DOHH2 (cell line): ENCODE results near the gene CYTIP.

Experiments
- H3F3A ChIP-seq: fragments of 200-600 bp; sonication (generic), shearing (Covaris generic); 2 replicates; pipeline ENCODE4 v1.6.0; 2016; ENCODE audit warnings: antibody characterized with exemption, mild to moderate bottlenecking; ENCODE audit not compliant: control insufficient read depth, insufficient read depth
- H3K27ac ChIP-seq: fragments of 200-600 bp; sonication (generic); 2 replicates; pipeline ENCODE4 v1.5.1; 2014; ENCODE audit warnings: low read depth, mild to moderate bottlenecking, low read length, moderate library complexity
- H3K27me3 ChIP-seq: fragments of 200-600 bp; sonication (generic); 2 replicates; pipeline ENCODE4 v1.6.1; 2014; ENCODE audit warnings: mild to moderate bottlenecking, low read length, mixed read lengths; ENCODE audit not compliant: control insufficient read depth
- H3K36me3 ChIP-seq: fragments of 200-600 bp; sonication (generic); 2 replicates; pipeline ENCODE4 v1.6.1; 2014; ENCODE audit warnings: mild to moderate bottlenecking, low read length, moderate library complexity, mixed read lengths; ENCODE audit not compliant: control insufficient read depth
- H3K4me1 ChIP-seq: fragments of 200-600 bp; sonication (generic); 2 replicates; pipeline ENCODE4 v1.6.1; 2014; ENCODE audit warnings: mild to moderate bottlenecking, low read length, mixed read lengths; ENCODE audit not compliant: control insufficient read depth
- H3K4me2 ChIP-seq: fragments of 200-600 bp; sonication (generic); 2 replicates; pipeline ENCODE4 v1.6.0; 2014; ENCODE audit warnings: mild to moderate bottlenecking, low read length, moderate library complexity
- H3K4me3 ChIP-seq: fragments of 200-600 bp; sonication (generic); 2 replicates; pipeline ENCODE4 v1.5.1; 2014; ENCODE audit warnings: mild to moderate bottlenecking, low read length, mixed read lengths
- H3K79me2 ChIP-seq: fragments of 200-600 bp; sonication (generic); 2 replicates; pipeline ENCODE4 v1.6.1; 2014; ENCODE audit warnings: mild to moderate bottlenecking, low read length, mixed read lengths; ENCODE audit not compliant: control insufficient read depth
- H3K9me2 ChIP-seq: fragments of 200-600 bp; sonication (generic); replicated peaks from 2 replicates; pipeline ENCODE4 v1.6.1; 2014; ENCODE audit warnings: mild to moderate bottlenecking, low read length, mixed read lengths; ENCODE audit not compliant: control insufficient read depth
- H3K9me3 ChIP-seq: fragments of 200-600 bp; sonication (generic); 2 replicates; pipeline ENCODE4 v1.6.1; 2014; ENCODE audit warnings: antibody characterized with exemption, low read length, mixed read lengths; ENCODE audit not compliant: control insufficient read depth, insufficient read depth
- H4K20me1 ChIP-seq: fragments of 200-600 bp; sonication (generic); 2 replicates; pipeline ENCODE4 v1.6.0; 2014; ENCODE audit warnings: low read depth, mild to moderate bottlenecking, antibody characterized with exemption, low read length, moderate library complexity; ENCODE audit not compliant: control insufficient read depth, insufficient read depth
- CTCF ChIP-seq: fragments of 200-600 bp; sonication (generic); IDR thresholded peaks from one replicate; pipeline ENCODE4 v1.5.1; 2014; ENCODE audit warnings: antibody characterized with exemption, mild to moderate bottlenecking, low read depth, low read length; ENCODE audit not compliant: poor library complexity, severe bottlenecking
- EZH2phosphoT487 ChIP-seq: fragments of 200-600 bp; sonication (generic); IDR thresholded peaks from 2 replicates; pipeline ENCODE4 v1.6.1; 2017; ENCODE audit warnings: borderline replicate concordance, mild to moderate bottlenecking, antibody characterized with exemption, low read length, moderate library complexity, mixed read lengths

CYTIP gene

GRCh38 chr2:157488877-157489276 lies 45.0 kb upstream of the CYTIP start:
- H3K36me3 ChIP-seq: no peaks in the 10 kb centered on the region
- H3K4me1 ChIP-seq: peaks cover 11% of the 10 kb centered on the region
- H3F3A ChIP-seq: no peaks in the 10 kb centered on the region
- TF ChIP-seq CTCF (no peak), EZH2phosphoT487 (no peak)
- no peak overlapping the region for H3K4me2 ChIP-seq
- no peaks in the 10 kb centered on the region for H3K9me2 ChIP-seq
- no peaks in the 10 kb centered on the region for H3K79me2 ChIP-seq
- H3K27me3 ChIP-seq: no peaks in the 10 kb centered on the region
- no peaks in the 10 kb centered on the region for H3K9me3 ChIP-seq
- no peaks in the 10 kb centered on the region for H4K20me1 ChIP-seq
- no peak overlapping the region for H3K27ac ChIP-seq
- H3K4me3 ChIP-seq: no peak overlapping the region

- Histone ChIP-seq H3K9me2 (no peaks in the 10 kb centered on the region), H3K27ac (no peak overlapping the region), H3K36me3 (no peaks in the 10 kb centered on the region), H3K79me2 (no peaks in the 10 kb centered on the region), H3K4me1 (peaks cover 11% of the 10 kb centered on the region), H3K9me3 (no peaks in the 10 kb centered on the region), H3K4me3 (no peak overlapping the region), H3F3A (no peaks in the 10 kb centered on the region), H4K20me1 (no peaks in the 10 kb centered on the region), H3K27me3 (no peaks in the 10 kb centered on the region), H3K4me2 (no peak overlapping the region)
- TF ChIP-seq CTCF (no peak), EZH2phosphoT487 (no peak)
Observed at GRCh38 chr2:157487747-157488146, 43.9 kb upstream of the CYTIP start.

- Histone ChIP-seq H3K9me3 (no peaks in the 10 kb centered on the region), H3F3A (no peaks in the 10 kb centered on the region), H3K4me3 (no peak overlapping the region), H3K36me3 (no peaks in the 10 kb centered on the region), H3K27ac (no peak overlapping the region), H3K79me2 (no peaks in the 10 kb centered on the region), H4K20me1 (no peaks in the 10 kb centered on the region), H3K4me1 (peaks cover 7% of the 10 kb centered on the region), H3K27me3 (no peaks in the 10 kb centered on the region), H3K9me2 (no peaks in the 10 kb centered on the region), H3K4me2 (no peak overlapping the region)
- TF ChIP-seq EZH2phosphoT487 (no peak), CTCF (no peak)
Observed at GRCh38 chr2:157487271-157487610, 43.4 kb upstream of the CYTIP start.
